Fibroblast of the conjunctiva (primary cell): Measurements from ENCODE around the gene PGA5.
"Not testable (repeated sequence)": the region's sequence is repeated elsewhere in the genome, so short reads cannot be mapped to it uniquely, and the experiment has no call there.

Experiments used
- DNase-seq: peaks from one replicate; pipeline ENCODE4 v3.0.0-alpha.2; 2010; ENCODE audit warnings: low read depth

Gene PGA5

DNA sequence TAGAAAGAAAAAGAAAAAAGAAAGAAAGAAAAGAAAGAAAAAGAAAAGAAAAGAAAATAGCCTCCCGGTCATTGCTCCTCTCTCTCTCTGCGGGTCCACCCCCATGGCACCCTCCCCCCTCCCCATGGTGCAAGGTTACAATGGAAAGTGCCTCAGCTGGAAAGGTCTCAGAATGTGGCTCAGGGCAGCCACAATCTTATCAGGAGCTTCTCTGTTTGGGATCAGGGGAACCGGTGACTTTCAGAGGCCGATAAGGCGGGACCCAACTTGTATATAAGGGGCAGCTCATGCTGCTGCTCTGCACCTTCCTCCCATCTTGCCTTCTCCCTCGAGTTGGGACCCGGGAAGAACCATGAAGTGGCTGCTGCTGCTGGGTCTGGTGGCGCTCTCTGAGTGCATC lies at the start of gene PGA5:
Gene PGA5, plus strand, starts transcription at position 301 of the 400 bp plus-strand sequence. Its CDS starts 52 bp downstream, at position 353.
- not testable (repeated sequence) for DNase-seq

DNA sequence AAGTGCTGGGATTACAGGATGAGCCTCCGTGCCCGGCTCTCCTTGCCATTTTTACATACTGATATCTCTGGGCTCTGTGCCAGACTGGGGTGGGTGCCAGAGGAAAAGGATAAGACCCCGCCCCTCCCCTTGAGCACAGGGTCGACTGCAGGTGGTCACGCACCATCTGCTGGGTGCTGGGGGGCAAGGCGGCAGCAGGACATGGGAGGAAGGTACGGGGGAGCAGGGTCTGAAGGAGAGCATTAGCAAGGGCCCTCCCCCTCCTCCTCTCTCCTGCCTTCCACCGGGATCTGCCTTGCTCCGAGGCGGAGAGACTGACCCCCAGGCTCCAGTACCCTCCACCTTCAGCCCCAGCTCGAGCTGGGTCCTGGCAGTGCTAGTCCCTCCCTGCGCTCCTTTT lies 47.4 kb upstream of the PGA5 start:
- DNase-seq, result no peak

DNA sequence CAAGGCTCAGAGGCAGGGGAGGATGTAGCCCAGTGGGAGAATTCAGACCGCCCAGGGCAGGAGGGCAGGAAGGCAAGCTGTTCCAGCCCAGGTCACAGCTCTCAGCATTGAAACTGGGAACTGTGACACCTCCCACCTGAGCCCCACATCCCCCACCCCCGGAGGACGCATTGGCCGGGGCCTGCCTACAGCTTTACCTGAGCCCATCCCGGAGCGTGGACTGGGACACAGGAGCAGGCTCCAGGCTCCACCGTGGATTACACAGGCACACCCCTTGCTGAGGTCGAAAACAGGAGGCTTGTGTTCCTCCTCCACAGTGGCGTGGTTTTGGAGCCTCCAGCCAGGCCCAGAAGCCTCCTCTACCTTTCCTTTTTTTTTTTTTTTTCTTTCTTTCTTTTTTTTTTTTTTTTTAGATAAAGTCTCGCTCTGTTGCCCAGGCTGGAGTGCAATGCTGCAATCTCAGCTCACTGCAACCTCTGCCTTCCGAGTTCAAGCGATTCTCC lies 46.8 kb upstream of the PGA5 start:
- DNase-seq, result no peak

DNA sequence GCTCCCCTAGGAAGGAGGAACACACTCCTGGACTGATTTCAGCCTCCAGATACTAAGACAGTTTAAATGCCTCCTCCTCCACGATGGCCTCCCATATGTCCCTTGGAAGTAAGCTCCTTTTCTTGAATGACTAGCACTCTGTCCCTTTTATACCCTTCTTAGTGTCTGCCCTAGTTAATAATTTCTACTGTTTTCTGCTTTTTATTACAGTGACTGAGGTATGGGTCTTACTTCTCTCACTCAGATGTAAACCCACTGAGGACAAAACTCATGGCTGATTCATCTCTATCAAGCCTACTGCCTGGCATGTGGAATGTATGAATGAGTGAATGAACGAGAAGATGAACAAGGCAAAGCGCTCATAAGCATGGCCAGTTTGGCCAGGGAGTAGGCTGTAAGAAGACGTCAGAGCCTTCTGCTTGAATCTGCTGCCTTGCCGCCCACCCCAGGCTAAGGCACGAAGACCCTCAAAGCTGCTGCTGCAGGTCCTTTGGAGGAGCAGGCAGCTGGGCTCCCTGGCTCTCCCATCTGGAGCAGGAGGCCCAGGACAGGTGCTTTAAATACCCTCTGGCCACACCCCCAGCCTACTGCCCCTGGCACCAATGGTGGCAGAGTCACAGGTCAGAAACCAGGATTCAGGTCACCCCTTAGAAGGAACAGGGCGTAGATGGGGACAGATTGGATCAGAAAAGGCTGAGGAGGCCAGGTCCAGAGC lies 45.8 kb upstream of the PGA5 start:
- DNase-seq, result no peak

DNA sequence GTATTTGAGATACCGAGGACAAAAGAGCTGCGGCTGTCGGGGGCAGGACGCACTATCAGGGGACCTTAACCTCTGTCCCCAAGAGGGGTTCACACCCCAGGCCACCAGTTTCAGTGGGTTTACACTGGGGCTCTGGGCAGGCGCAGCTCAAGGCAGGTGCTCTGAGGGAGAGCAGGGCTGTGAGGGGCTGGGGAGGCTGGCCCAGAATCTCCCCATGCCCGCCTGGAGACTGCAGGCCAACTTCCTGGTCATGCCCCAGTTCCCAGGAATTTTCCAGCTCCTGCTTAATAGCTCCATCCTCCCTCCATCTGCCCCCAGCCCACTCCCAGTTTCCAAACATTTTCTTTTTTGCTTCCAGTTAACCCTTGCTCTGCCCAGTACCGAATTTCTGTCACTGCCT lies 45.3 kb upstream of the PGA5 start:
- DNase-seq, result no peak

DNA sequence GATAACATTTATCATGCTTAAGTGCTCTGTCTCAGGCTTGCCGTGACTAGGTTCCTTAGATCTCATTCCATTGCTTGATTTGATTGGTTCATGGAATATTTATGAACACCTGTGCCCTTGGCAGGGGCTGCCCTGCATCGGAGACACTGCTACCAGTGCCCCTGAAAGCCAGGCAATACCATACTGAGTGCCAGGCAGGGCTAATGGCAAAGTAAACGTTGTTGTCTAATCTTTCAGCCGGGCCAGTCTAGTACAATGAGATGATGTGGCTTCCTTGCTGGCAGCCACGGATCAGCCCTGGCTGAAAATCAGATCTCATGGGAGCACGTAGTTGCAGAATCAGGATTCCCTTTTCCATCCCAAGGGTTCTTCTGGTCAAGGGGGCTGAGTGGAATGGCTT lies 42.6 kb upstream of the PGA5 start:
- DNase-seq, result no peak

DNA sequence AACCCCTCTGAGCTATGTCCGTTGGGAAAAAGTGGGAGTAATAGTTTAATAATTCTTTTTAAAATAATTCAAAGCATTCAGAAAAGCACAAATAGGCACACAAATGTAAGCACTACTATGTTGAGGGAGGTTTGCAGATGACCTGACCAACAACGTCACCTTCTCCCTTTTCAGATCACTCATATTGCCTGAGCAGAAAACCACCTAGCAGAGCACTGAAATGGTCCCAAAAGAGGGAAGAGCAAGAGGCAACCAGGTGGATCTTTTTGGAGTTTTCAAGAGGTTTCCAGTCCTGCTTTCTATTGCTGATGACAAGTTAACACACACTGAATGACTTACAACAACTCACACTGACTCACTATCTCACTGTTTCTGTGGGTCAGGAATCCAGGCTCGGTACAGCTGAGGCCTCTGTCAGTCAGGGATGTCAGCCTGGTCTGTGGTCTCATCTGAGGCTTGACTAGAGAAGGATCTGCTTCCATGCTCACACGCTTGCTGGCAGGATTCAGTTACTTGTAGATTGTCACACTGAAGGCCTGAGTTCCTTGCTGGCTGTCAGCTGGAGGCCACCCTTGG lies 41.9 kb upstream of the PGA5 start:
- DNase-seq, result no peak

DNA sequence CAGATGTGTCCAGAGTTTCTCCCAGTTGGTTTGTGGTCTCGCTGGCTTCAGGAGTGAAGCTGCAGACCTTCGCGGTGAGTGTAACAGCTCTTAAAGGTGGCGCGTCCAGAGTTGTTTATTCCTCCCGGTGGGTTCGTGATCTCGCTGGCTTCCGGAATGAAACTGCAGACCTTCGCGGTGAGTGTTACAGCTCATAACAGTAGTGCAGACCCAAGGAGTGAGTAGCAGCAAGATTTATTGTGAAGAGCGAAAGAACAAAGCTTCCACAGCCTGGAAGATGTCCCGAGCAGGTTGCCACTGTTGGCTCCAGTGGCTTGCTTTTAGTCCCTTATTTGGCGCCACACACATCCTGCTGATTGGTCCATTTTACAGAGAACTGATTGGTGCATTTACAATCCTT lies 39.5 kb upstream of the PGA5 start:
- DNase-seq, result no peak

DNA sequence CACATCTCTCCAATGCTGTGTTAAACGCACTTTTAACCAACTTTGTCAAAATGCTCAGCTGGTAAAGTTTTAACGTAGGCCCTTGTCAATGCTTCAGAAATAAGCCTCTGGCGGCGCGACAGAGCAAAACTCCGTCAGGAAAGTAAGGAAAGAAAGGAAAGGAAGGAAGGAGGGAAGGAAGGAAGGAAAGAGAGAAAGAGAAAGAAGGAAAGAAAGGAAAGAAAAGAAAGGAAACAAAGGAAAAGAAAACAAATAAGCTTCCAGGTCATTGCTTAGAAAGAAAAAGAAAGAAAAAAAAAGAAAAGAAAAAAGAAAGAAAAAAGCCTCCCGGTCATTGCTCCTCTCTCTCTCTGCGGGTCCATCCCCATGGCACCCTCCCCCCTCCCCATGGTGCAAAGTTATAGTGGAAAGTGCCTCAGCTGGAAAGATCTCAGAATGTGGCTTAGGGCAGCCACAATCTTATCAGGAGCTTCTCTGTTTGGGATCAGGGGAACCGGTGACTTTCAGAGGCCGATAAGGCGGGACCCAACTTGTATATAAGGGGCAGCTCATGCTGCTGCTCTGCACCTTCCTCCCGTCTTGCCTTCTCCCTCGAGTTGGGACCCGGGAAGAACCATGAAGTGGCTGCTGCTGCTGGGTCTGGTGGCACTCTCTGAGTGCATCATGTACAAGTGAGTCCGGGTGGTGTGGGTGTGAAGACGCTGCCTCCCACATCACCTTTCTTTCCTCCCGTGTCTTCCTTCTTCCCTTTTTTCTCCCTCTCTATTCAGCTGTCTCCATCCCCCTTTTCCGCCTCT lies 37.8 kb upstream of the PGA5 start, which contains the start of gene PGA3:
Gene PGA3, plus strand, starts transcription at position 566 of the 797 bp plus-strand sequence. Its CDS starts 50 bp downstream, at position 616.
- not testable (repeated sequence) for DNase-seq

DNA sequence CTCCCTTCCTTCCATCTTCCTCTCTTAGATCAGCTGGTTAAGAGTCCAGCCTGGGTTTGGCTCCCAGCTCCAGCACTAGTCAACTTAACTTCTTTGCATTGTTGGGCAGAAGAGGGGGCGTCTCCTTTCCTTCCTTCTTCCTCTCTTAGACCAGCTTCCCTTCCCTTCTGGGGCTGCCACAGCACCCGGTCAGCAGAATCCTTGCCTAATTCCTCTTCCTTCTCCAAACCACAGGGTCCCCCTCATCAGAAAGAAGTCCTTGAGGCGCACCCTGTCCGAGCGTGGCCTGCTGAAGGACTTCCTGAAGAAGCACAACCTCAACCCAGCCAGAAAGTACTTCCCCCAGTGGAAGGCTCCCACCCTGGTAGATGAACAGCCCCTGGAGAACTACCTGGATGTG lies 37.1 kb upstream of the PGA5 start:
- DNase-seq, result not testable (repeated sequence)

DNA sequence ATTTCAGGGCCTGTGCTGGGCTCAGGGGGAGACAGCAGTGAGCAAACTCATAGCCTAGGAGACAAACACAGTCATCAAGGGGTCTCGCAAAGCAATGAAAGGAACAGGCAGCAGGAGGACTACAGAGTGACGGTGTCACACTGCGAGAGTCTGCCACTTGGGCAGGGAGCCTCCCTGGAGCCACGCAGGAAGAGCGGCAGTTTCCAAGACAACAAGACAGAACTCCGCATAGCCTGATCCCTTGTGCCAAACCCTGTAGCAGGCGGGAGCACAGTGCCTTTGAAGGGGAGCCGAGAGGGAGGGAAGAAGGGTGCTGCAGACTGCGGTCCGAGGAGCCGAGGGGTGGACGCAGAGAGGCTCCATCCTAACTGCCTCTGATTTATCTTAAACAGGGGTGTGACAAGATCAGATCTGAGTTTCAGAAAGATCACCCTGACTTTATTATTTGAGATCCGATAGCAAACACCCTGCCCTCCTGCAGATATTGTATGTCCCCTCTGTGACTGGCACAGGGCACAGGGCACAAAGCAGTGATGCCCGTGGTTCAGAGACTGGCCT lies 36.4 kb upstream of the PGA5 start:
- not testable (repeated sequence) for DNase-seq

DNA sequence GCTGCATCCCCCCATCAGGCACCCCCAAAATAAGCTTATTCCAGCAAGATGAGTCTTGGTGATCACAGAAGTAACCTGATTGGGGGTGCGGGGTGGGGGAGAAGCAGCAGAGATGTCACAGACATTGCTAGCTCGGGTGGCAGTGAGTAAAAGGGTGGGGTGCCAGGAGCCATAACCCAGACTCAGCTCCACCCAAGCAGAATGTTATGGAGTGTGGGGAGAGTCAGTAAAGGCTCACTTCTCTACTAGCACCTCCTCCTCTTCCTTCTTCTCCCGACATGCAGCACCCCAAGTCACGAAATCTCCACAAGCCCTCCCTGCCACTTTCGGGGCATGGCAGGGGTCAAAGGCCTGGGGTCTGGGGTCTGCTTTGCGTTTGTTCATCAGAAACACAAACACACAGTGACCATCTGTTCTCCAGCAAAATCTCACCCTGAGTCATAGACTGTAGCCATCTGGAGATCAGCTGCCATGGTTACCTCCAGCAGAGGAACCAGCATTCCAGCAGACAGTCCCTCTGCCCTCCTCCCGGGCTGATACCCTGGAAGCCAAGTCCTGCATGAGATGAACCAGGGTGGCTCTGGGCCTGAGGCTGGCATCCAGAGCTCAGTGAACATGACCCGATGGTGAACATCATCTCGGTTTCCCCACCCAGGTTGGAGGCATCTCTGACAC lies 33.2 kb upstream of the PGA5 start:
- DNase-seq, result not testable (repeated sequence)

DNA sequence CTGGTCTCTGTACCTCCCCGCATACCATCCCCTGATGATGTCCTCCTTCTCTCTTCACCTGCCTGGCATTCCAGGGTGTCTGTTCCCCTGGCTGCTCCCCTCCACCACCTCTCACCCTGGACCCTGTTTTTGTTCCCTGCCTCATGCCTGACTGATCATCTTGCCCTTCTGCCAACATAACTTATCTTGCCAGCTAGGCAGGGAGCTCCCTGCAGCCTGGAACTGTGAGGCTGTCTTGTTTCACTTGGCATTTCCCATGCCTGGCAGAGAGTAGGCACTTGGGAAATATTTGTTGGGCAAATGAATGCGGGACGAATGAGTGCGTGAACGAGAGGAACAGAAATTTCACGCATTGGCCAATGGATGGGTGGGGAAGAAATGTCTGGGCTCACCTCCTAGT lies 30.3 kb upstream of the PGA5 start:
- DNase-seq, result not testable (repeated sequence)

DNA sequence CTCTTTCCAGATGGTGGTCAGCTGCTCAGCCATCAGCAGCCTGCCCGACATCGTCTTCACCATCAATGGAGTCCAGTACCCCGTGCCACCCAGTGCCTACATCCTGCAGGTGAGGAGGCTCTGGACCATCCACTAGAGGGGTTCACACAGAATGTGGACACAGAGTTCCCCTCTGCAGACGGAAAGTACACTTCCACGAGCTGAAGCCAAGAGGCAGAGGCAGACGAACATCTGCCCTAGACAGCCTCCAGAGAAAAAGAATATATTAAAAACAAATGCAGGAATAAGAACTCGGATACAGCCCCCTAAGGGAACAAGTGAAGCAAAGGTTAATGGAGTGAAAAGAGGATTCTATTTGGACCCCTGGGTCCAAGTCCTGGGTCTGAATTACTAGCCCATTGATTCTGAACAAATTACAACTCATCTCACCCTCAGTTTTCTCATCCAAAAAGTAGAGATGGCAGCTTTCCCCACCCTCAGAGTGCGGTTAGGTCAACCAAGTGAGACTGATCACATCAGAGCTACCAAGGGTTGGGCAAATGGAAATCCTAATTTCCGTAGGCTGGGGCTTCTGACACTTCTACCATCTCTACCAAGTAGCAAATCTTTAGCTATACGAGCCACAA lies 29.5 kb upstream of the PGA5 start:
- DNase-seq, result not testable (repeated sequence)

DNA sequence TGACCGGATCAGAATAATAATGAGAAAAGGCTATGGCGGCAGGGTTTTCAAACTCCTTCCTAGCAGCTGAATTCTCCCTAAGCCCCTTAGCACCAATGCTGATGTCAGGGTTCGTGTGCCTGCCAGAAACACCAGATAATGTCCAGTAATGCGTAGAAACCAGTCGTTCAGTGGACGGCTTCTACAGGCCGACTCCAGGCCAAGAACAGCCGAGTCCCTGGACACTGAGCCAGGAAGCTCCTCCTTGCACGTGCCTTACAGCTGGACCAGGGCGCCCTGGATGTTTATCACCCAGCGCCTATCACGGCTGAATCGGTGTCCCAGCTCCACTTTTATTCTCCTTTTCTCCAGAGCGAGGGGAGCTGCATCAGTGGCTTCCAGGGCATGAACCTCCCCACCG lies 28.8 kb upstream of the PGA5 start:
- DNase-seq, result not testable (repeated sequence)

DNA sequence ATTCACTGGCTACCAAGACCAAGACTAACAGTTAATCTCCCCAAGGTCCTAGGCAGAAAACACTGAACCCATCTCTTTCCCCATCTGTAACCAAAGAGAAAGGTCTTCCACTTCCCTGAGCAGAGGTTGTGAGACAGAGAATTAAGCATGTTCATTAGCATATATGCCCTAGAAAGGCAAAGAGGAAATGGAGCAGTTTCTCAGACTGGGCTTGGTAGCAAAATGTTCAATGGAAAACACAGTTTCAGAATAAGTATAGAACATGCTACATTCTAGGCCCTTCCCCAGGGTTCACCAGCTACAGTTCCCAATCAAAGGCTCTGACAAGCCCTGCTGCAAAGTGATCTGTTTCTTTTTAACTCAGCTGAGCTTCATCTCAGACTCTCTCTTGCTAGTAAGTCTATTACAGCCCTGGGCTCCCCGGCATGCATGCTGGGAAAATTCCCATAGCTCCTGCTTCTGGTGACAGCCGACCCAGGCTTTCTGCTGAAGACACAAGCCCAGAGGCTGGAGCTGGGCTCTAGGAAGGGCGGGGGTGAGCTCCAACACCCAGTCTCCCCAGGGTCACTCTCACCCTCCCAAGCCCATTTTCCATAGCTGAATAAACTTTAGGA lies 27.2 kb upstream of the PGA5 start:
- not testable (repeated sequence) for DNase-seq

DNA sequence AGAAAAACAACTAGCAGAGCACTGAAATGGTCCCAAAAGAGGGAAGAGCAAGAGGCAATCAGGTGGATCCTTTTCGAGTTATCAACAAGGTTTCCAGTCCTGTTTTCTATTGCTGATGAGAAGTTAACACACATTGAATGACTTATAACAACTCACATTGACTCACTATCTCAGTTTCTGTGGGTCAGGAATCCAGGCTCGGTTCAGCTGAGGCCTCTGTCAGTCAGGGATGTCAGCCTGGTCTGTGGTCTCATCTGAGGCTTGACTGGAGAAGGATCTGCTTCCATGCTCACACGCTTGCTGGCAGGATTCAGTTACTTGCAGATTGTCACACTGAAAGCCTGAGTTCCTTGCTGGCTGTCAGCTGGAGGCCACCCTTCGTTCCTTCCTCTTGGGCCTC lies 22.7 kb upstream of the PGA5 start:
- not testable (repeated sequence) for DNase-seq

DNA sequence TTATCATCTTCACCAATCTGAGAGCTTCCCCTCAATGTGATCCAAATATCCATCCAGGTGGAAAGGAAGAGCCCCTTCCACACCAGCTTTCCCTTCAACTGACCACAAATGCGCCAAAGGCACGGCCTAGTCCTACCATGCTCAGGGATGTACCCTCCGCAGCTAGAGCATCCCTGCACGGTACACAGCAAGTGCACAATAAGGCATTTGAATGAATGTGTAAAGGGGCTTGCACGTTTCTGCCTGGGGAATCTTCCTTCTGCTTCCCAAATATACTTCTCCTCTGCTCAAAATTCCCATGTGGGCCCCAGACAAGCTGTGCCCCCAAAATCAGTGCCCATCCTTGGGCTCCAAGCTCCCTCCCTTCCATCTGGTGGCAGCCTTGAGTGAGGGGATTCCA lies 22.0 kb upstream of the PGA5 start:
- DNase-seq, result not testable (repeated sequence)

DNA sequence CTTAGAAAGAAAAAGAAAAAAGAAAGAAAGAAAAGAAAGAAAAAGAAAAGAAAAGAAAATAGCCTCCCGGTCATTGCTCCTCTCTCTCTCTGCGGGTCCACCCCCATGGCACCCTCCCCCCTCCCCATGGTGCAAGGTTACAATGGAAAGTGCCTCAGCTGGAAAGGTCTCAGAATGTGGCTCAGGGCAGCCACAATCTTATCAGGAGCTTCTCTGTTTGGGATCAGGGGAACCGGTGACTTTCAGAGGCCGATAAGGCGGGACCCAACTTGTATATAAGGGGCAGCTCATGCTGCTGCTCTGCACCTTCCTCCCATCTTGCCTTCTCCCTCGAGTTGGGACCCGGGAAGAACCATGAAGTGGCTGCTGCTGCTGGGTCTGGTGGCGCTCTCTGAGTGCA lies 18.9 kb upstream of the PGA5 start, which contains the start of gene PGA4:
Gene PGA4, plus strand, starts transcription at position 301 of the 400 bp plus-strand sequence. Its CDS starts 54 bp downstream, at position 355.
- DNase-seq, result not testable (repeated sequence)

DNA sequence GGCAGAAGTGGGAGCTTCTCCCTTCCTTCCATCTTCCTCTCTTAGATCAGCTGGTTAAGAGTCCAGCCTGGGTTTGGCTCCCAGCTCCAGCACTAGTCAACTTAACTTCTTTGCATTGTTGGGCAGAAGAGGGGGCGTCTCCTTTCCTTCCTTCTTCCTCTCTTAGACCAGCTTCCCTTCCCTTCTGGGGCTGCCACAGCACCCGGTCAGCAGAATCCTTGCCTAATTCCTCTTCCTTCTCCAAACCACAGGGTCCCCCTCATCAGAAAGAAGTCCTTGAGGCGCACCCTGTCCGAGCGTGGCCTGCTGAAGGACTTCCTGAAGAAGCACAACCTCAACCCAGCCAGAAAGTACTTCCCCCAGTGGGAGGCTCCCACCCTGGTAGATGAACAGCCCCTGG lies 18.3 kb upstream of the PGA5 start:
- DNase-seq, result not testable (repeated sequence)
